T-helper 2 cell treated with Interferon-gamma antibody and Interleukin-4, amounts not matched to agents 100 ng/mL and 5 ng/mL, for 36 hours (primary cell): Measurements from ENCODE around the gene ERF. TPM values are rescaled to one million over a fixed set of nuclear protein-coding genes. Genes with fewer than 3 reads are reported as not detected.

Experiments used
- intact Hi-C: fragments of 100-400 bp; cut with micrococcal nuclease; formaldehyde crosslinking; loops from one replicate; pipeline ENCODE4 v1.15.1; 2023
- total RNA-seq: library from RNA; stranded (reverse); gene quantifications from 2 replicates; pipeline ENCODE4 v1.2.3, GENCODE V29; 2022

Gene ERF
- 36.2 and 41.4 TPM in 2 replicates for total RNA-seq

- intact Hi-C loops: loop anchor here (1.0 kb wide), 2 partner anchors 13 to 28 kb away; no protein-coding TSS in a partner anchor
These were observed at the start of gene ERF for GRCh38 chr19:42254850-42255765. Gene ERF (minus strand): TSS chr19:42255128. CDS start chr19:42254999, 129 bp downstream.

- intact Hi-C loops: no loop called here
These were observed 48.9 kb upstream of the ERF start for GRCh38 chr19:42303876-42304275.

GRCh38 chr19:42303101-42303464, 48.2 kb upstream of the ERF start:
- intact Hi-C loops: no loop called here

GRCh38 chr19:42301646-42302203, 46.8 kb upstream of the ERF start, which contains the start of gene PRR19:
Gene PRR19 (plus strand): TSS chr19:42302132. CDS start chr19:42309585, 7,453 bp downstream.
- intact Hi-C loops: loop anchor here (1.0 kb wide), 4 partner anchors 18 to 169 kb away; partner anchors contain the start of genes MEGF8 and POU2F2

GRCh38 chr19:42297039-42297438, 42.1 kb upstream of the ERF start:
- intact Hi-C loops: loop anchor here (2.0 kb wide), 1 partner anchor 164 kb away; the partner anchor contains the start of gene POU2F2

GRCh38 chr19:42295831-42296525, 41.0 kb upstream of the ERF start:
- intact Hi-C loops: loop anchor here (2.0 kb wide), 1 partner anchor 163 kb away; the partner anchor contains the start of gene POU2F2

GRCh38 chr19:42295342-42295741, 40.4 kb upstream of the ERF start:
- intact Hi-C loops: no loop called here

GRCh38 chr19:42294471-42295137, 39.7 kb upstream of the ERF start:
- intact Hi-C loops: no loop called here

GRCh38 chr19:42293948-42294347, 39.0 kb upstream of the ERF start:
- intact Hi-C loops: no loop called here

GRCh38 chr19:42293540-42293939, 38.6 kb upstream of the ERF start:
- intact Hi-C loops: no loop called here

- intact Hi-C loops: no loop called here
These were observed 38.0 kb upstream of the ERF start for GRCh38 chr19:42292963-42293362.

- intact Hi-C loops: no loop called here
These were observed 37.4 kb upstream of the ERF start for GRCh38 chr19:42292042-42292960.

GRCh38 chr19:42291435-42291810, 36.5 kb upstream of the ERF start:
- intact Hi-C loops: no loop called here

- intact Hi-C loops: no loop called here
These were observed 35.9 kb upstream of the ERF start for GRCh38 chr19:42290523-42291434.

- intact Hi-C loops: no loop called here
These were observed 35.2 kb upstream of the ERF start for GRCh38 chr19:42290136-42290522.

- intact Hi-C loops: no loop called here
These were observed 34.7 kb upstream of the ERF start for GRCh38 chr19:42289556-42290041.

- intact Hi-C loops: no loop called here
These were observed 34.1 kb upstream of the ERF start for GRCh38 chr19:42288881-42289555.

- intact Hi-C loops: no loop called here
These were observed 33.5 kb upstream of the ERF start for GRCh38 chr19:42288387-42288786.

- intact Hi-C loops: no loop called here
These were observed 32.8 kb upstream of the ERF start for GRCh38 chr19:42287827-42288107.
